Stimulated activated CD4-positive, alpha-beta T cell treated with anti-CD3 and anti-CD28 coated beads, Interleukin-1b, Interleukin-23, amount 100 ng/mL, for 48 hours (primary cell): ENCODE results near the gene SPRED2.
"Not testable (repeated sequence)": the region's sequence is repeated elsewhere in the genome, so short reads cannot be mapped to it uniquely, and the experiment has no call there.

Experiments used
- DNase-seq: peaks from one replicate; pipeline ENCODE4 v3.0.0-alpha.2; 2020

Gene SPRED2

GRCh38 chr2:65337915-65338314 is 94.5 kb downstream of the SPRED2 start:
- not testable (repeated sequence) for DNase-seq

- DNase-seq = no peak
Observed at GRCh38 chr2:65334714-65335113, 97.7 kb downstream of the SPRED2 start.

GRCh38 chr2:65331336-65332025 is 100.9 kb downstream of the SPRED2 start:
- DNase-seq = no peak

GRCh38 chr2:65329525-65329924 is 102.9 kb downstream of the SPRED2 start:
- no peak for DNase-seq

- DNase-seq = no peak
Observed at GRCh38 chr2:65326276-65326675, 106.1 kb downstream of the SPRED2 start.

- DNase-seq = no peak
Observed at GRCh38 chr2:65325066-65325465, 107.3 kb downstream of the SPRED2 start.

- DNase-seq = no peak
Observed at GRCh38 chr2:65320946-65321345, 111.5 kb downstream of the SPRED2 start.

GRCh38 chr2:65320042-65320725 is 112.2 kb downstream of the SPRED2 start:
- peak; percentile 31 for DNase-seq

GRCh38 chr2:65319674-65320041 is 112.7 kb downstream of the SPRED2 start:
- DNase-seq = no peak

- no peak for DNase-seq
Observed at GRCh38 chr2:65319072-65319673, 113.2 kb downstream of the SPRED2 start.

GRCh38 chr2:65317841-65318240 is 114.6 kb downstream of the SPRED2 start:
- no peak for DNase-seq

- not testable (repeated sequence) for DNase-seq
Observed at GRCh38 chr2:65317351-65317750, 115.0 kb downstream of the SPRED2 start.

GRCh38 chr2:65316072-65316471 is 116.3 kb downstream of the SPRED2 start:
- DNase-seq = no peak

- DNase-seq = no peak
Observed at GRCh38 chr2:65314801-65315441, 117.5 kb downstream of the SPRED2 start.

- DNase-seq = no peak
Observed at GRCh38 chr2:65313954-65314256, 118.5 kb downstream of the SPRED2 start.

GRCh38 chr2:65313126-65313953 is 119.1 kb downstream of the SPRED2 start:
- no peak for DNase-seq

GRCh38 chr2:65311596-65311995 is 120.8 kb downstream of the SPRED2 start:
- no peak for DNase-seq

GRCh38 chr2:65311049-65311448 is 121.3 kb downstream of the SPRED2 start:
- no peak for DNase-seq

- DNase-seq = no peak
Observed at GRCh38 chr2:65309699-65310098, 122.7 kb downstream of the SPRED2 start.

- no peak for DNase-seq
Observed at GRCh38 chr2:65305934-65306333, 126.5 kb downstream of the SPRED2 start.

GRCh38 chr2:65300761-65301711 is 131.4 kb downstream of the SPRED2 start:
- DNase-seq = peak; percentile 86
